SU-DHL-6 (cell line): Measurements from ENCODE around the gene RNASET2.

ENCODE experiments used
- CTCF ChIP-seq: fragments of 200-600 bp; sonication (generic); IDR thresholded peaks from one replicate; pipeline ENCODE4 v1.5.1; 2017; ENCODE audit warnings: antibody characterized with exemption, mild to moderate bottlenecking, low read length, moderate library complexity; ENCODE audit not compliant: insufficient read depth, poor library complexity, severe bottlenecking
- EZH2phosphoT487 ChIP-seq: fragments of 200-600 bp; sonication (generic), shearing (Covaris generic); conservative IDR thresholded peaks from 2 replicates; pipeline ENCODE4 v1.6.1; 2018; ENCODE audit warnings: mild to moderate bottlenecking, antibody characterized with exemption, low read length, moderate library complexity, mixed read lengths

GRCh38 chr6:166907373-166907841, 48.9 kb downstream of the RNASET2 start:
- TF ChIP-seq CTCF (no peak), EZH2phosphoT487 (no peak)
